SU-DHL-6 (cell line): ENCODE measurements around the gene SLC16A12.
"Not testable (repeated sequence)": the region's sequence is repeated elsewhere in the genome, so short reads cannot be mapped to it uniquely, and the experiment has no call there.

Source experiments
- EZH2phosphoT487 ChIP-seq: fragments of 200-600 bp; sonication (generic), shearing (Covaris generic); conservative IDR thresholded peaks from 2 replicates; pipeline ENCODE4 v1.6.1; 2018; ENCODE audit warnings: mild to moderate bottlenecking, antibody characterized with exemption, low read length, moderate library complexity, mixed read lengths
- TF ChIP-seq, protein P1 (sequence below): fragments of 200-600 bp; sonication (generic); IDR thresholded peaks from one replicate; pipeline ENCODE4 v1.5.1; 2017; ENCODE audit warnings: antibody characterized with exemption, mild to moderate bottlenecking, low read length, moderate library complexity; ENCODE audit not compliant: insufficient read depth, poor library complexity, severe bottlenecking

GRCh38 chr10:89391226-89391576 lies 144.2 kb downstream of the SLC16A12 start:
- TF ChIP-seq, protein P1, sequence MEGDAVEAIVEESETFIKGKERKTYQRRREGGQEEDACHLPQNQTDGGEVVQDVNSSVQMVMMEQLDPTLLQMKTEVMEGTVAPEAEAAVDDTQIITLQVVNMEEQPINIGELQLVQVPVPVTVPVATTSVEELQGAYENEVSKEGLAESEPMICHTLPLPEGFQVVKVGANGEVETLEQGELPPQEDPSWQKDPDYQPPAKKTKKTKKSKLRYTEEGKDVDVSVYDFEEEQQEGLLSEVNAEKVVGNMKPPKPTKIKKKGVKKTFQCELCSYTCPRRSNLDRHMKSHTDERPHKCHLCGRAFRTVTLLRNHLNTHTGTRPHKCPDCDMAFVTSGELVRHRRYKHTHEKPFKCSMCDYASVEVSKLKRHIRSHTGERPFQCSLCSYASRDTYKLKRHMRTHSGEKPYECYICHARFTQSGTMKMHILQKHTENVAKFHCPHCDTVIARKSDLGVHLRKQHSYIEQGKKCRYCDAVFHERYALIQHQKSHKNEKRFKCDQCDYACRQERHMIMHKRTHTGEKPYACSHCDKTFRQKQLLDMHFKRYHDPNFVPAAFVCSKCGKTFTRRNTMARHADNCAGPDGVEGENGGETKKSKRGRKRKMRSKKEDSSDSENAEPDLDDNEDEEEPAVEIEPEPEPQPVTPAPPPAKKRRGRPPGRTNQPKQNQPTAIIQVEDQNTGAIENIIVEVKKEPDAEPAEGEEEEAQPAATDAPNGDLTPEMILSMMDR, result not testable (repeated sequence)
- TF ChIP-seq EZH2phosphoT487, result not testable (repeated sequence)
